RCC 7860 (cell line): ENCODE measurements around the gene ZNF316.
"Not testable (repeated sequence)": the region's sequence is repeated elsewhere in the genome, so short reads cannot be mapped to it uniquely, and the experiment has no call there.

Experiments
- DNase-seq: peaks from one replicate; pipeline ENCODE4 v3.0.0-alpha.2; 2015; ENCODE audit warnings: low spot score
- FAIRE-seq: peaks from 2 replicates; lab custom pipeline; 2012; peaks lifted over from hg19 to GRCh38; lab: Jason Lieb, UNC

Gene ZNF316

GRCh38 chr7:6646465-6646864 lies 9.3 kb downstream of the ZNF316 start:
- no peak for FAIRE-seq
- DNase-seq, result no peak

- FAIRE-seq (no peak), DNase-seq (no peak)
These were observed 10.0 kb downstream of the ZNF316 start for GRCh38 chr7:6647080-6647479.

GRCh38 chr7:6647541-6647940 lies 10.4 kb downstream of the ZNF316 start:
- FAIRE-seq (no peak), DNase-seq (no peak)

- FAIRE-seq (no peak), DNase-seq (no peak)
These were observed 11.1 kb downstream of the ZNF316 start for GRCh38 chr7:6648066-6648814.

GRCh38 chr7:6648815-6649104 lies 11.6 kb downstream of the ZNF316 start:
- no peak for DNase-seq
- no peak for FAIRE-seq

GRCh38 chr7:6649241-6649961 lies 12.3 kb downstream of the ZNF316 start:
- no peak for FAIRE-seq
- DNase-seq, result no peak

- DNase-seq (no peak), FAIRE-seq (no peak)
These were observed 13.0 kb downstream of the ZNF316 start for GRCh38 chr7:6650086-6650485.

- DNase-seq (no peak), FAIRE-seq (no peak)
These were observed 13.4 kb downstream of the ZNF316 start for GRCh38 chr7:6650521-6651011.

- FAIRE-seq, result no peak
- DNase-seq, result no peak
These were observed 14.8 kb downstream of the ZNF316 start for GRCh38 chr7:6651851-6652445.

GRCh38 chr7:6652446-6653011 lies 15.4 kb downstream of the ZNF316 start:
- no peak for FAIRE-seq

GRCh38 chr7:6653071-6654003 lies 16.2 kb downstream of the ZNF316 start:
- DNase-seq (no peak), FAIRE-seq (no peak)

More at GRCh38 chr7:6652446-6653011, 15.4 kb downstream of the ZNF316 start:
- no peak for DNase-seq

GRCh38 chr7:6654113-6654841 lies 17.2 kb downstream of the ZNF316 start:
- no peak for DNase-seq
- no peak for FAIRE-seq

- FAIRE-seq (no peak), DNase-seq (no peak)
These were observed 17.9 kb downstream of the ZNF316 start for GRCh38 chr7:6654842-6655610.

GRCh38 chr7:6655636-6656385 lies 18.7 kb downstream of the ZNF316 start:
- no peak for FAIRE-seq
- no peak for DNase-seq

GRCh38 chr7:6656413-6656812 lies 19.3 kb downstream of the ZNF316 start:
- FAIRE-seq, result no peak

GRCh38 chr7:6658618-6659345 lies 21.7 kb downstream of the ZNF316 start:
- FAIRE-seq (no peak), DNase-seq (no peak)

More at GRCh38 chr7:6656413-6656812, 19.3 kb downstream of the ZNF316 start:
- no peak for DNase-seq

GRCh38 chr7:6670851-6671250 lies 33.7 kb downstream of the ZNF316 start:
- not testable (repeated sequence) for DNase-seq, FAIRE-seq
